Activated CD8-positive, alpha-beta memory T cell treated with anti-CD3 and anti-CD28 coated beads, Interleukin-2, amount 50 U/mL, for 1 hour (primary cell): Measurements from ENCODE around the gene LGALS3BP.
A peak's percentile ranks its signal among the peaks of the same experiment; 100 is the strongest.

Source experiments
- DNase-seq: peaks from one replicate; pipeline ENCODE4 v3.0.0-alpha.2; 2020; ENCODE audit errors: extremely low read depth

LGALS3BP gene

GRCh38 chr17:78981010-78981888 is 1.5 kb upstream of the LGALS3BP start:
- no peak for DNase-seq

- DNase-seq = no peak
Observed at GRCh38 chr17:78980624-78980972, 875 bp upstream of the LGALS3BP start.

- DNase-seq = no peak
Observed at GRCh38 chr17:78977997-78978973, 1.4 kb downstream of the LGALS3BP start.

GRCh38 chr17:78977681-78977943 is 2.1 kb downstream of the LGALS3BP start:
- no peak for DNase-seq

GRCh38 chr17:78976907-78977680 is 2.6 kb downstream of the LGALS3BP start:
- DNase-seq = no peak

- DNase-seq = no peak
Observed at GRCh38 chr17:78974635-78975591, 4.8 kb downstream of the LGALS3BP start.

GRCh38 chr17:78973792-78974520 is 5.8 kb downstream of the LGALS3BP start:
- DNase-seq = no peak

- no peak for DNase-seq
Observed at GRCh38 chr17:78973196-78973595, 6.5 kb downstream of the LGALS3BP start.

GRCh38 chr17:78972507-78973105 is 7.1 kb downstream of the LGALS3BP start:
- no peak for DNase-seq

GRCh38 chr17:78971756-78972506 is 7.8 kb downstream of the LGALS3BP start:
- DNase-seq = no peak

GRCh38 chr17:78970834-78971755 is 8.6 kb downstream of the LGALS3BP start:
- peak; percentile 45 for DNase-seq

GRCh38 chr17:78969865-78970264 is 9.9 kb downstream of the LGALS3BP start:
- DNase-seq = no peak

GRCh38 chr17:78967782-78968362 is 11.9 kb downstream of the LGALS3BP start:
- no peak for DNase-seq

- no peak for DNase-seq
Observed at GRCh38 chr17:78966910-78967600, 12.7 kb downstream of the LGALS3BP start.

- no peak for DNase-seq
Observed at GRCh38 chr17:78966123-78966813, 13.5 kb downstream of the LGALS3BP start.

- no peak for DNase-seq
Observed at GRCh38 chr17:78965491-78965924, 14.2 kb downstream of the LGALS3BP start.
